Measurements from ENCODE around the gene MSI2. TPM values are rescaled to one million over a fixed set of nuclear protein-coding genes. Genes with fewer than 3 reads are reported as not detected.

MSI2 gene
- total RNA-seq, 2 donors from 2014 or later = 88.3 to 114 TPM

DNA sequence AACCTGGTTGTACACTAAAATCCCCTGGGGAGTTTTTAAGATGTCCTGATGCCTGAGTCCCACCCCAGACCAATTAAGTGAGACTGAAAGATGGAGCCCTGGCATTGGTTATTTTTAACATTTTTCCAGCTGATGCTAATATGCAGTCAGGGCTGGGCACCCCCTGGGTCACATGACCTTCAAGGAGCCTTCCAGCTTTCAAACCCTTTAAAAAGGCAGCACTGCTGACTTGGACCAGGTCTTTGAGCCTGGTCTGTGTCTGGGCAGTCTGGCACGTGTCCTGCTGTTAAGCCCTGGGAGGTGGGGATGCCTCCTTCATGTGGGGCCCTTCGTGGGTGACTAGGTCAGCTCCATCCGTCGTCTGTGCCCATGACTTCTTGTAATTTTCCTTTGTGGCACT lies 286.2 kb downstream of the MSI2 start:
- peaks cover 2% of the 10 kb centered on the region for H3K9me3 Mint-ChIP-seq
- 90 to 91% methylated on average over 4 of the region's 4 CpGs for WGBS, 2 experiments (ENCODE audit: insufficient coverage in 1 of 2, insufficient read length in 1 of 2)
- H3K27me3 Mint-ChIP-seq (ENCODE audit: insufficient read depth) = peaks cover 14% of the 10 kb centered on the region

DNA sequence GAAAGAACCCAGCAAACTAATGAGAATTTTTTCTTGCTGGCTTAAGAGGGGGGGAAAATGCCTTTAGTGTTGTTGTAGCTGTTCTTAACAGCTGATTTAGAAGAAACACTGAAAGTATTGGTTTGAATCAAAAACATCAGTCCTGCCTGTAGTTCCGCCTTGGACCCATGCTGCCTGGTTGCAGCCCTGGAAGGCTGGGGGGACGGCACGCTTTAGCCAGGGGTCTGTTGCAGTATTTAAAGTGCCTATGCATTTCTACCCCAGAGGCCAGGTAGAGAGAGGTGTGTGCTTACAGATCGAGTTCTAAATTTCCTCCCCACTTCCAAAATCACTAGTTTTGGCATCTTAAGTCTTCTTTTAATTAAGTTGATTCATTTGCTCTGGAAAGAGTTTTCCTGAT lies 286.9 kb downstream of the MSI2 start:
- Mint-ChIP-seq H3K9me3 (peaks cover 2% of the 10 kb centered on the region), H3K27me3 (ENCODE audit: insufficient read depth) (peaks cover 7% of the 10 kb centered on the region), H3K4me1 (peaks cover 65% of the 10 kb centered on the region), H3K27ac (no peak overlapping the region), H3K36me3 (ENCODE audit: low read depth) (no peaks in the 10 kb centered on the region), H3K4me3 (no peak overlapping the region)
- no peak overlapping the region for H3K9ac ChIP-seq (ENCODE audit: extremely low read depth, low read length, poor library complexity, severe bottlenecking)
- H3K4me3 ChIP-seq (ENCODE audit: low read length) = no peak overlapping the region
- no peak overlapping the region for H3K27ac ChIP-seq (ENCODE audit: low read depth, low read length)
- H3K36me3 ChIP-seq (ENCODE audit: control insufficient read depth, insufficient read depth, low read length) = no peaks in the 10 kb centered on the region
- H3K27me3 ChIP-seq (ENCODE audit: control insufficient read depth, insufficient read depth, low read length, poor library complexity, severe bottlenecking) = peaks cover 9% of the 10 kb centered on the region
- DNase-seq = no peak
- 80 to 93% methylated on average over 1 to 3 of the region's 4 CpGs for WGBS, 2 experiments (ENCODE audit: insufficient coverage in 1 of 2, insufficient read length in 1 of 2)
- no peaks in the 10 kb centered on the region for H3K9me3 ChIP-seq (ENCODE audit: control insufficient read depth, low read length)
- TF ChIP-seq, protein P1, sequence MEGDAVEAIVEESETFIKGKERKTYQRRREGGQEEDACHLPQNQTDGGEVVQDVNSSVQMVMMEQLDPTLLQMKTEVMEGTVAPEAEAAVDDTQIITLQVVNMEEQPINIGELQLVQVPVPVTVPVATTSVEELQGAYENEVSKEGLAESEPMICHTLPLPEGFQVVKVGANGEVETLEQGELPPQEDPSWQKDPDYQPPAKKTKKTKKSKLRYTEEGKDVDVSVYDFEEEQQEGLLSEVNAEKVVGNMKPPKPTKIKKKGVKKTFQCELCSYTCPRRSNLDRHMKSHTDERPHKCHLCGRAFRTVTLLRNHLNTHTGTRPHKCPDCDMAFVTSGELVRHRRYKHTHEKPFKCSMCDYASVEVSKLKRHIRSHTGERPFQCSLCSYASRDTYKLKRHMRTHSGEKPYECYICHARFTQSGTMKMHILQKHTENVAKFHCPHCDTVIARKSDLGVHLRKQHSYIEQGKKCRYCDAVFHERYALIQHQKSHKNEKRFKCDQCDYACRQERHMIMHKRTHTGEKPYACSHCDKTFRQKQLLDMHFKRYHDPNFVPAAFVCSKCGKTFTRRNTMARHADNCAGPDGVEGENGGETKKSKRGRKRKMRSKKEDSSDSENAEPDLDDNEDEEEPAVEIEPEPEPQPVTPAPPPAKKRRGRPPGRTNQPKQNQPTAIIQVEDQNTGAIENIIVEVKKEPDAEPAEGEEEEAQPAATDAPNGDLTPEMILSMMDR (conservative IDR thresholded peaks at IDR 0.05) = no peak
- H3K4me1 ChIP-seq (ENCODE audit: control insufficient read depth, insufficient read depth, low read length) = peaks cover 27% of the 10 kb centered on the region

More for the DNA sequence above, 286.2 kb downstream of the MSI2 start:
- no peak overlapping the region for H3K9ac ChIP-seq (ENCODE audit: extremely low read depth, low read length, poor library complexity, severe bottlenecking)
- TF ChIP-seq, protein P1 (conservative IDR thresholded peaks at IDR 0.05) = no peak
- H3K36me3 Mint-ChIP-seq (ENCODE audit: low read depth) = no peaks in the 10 kb centered on the region
- no peak overlapping the region for H3K4me3 ChIP-seq (ENCODE audit: low read length)
- H3K4me3 Mint-ChIP-seq = no peak overlapping the region
- H3K4me1 Mint-ChIP-seq = peaks cover 65% of the 10 kb centered on the region
- peaks cover 30% of the 10 kb centered on the region for H3K4me1 ChIP-seq (ENCODE audit: control insufficient read depth, insufficient read depth, low read length)
- DNase-seq = no peak
- peaks cover 16% of the 10 kb centered on the region for H3K27me3 ChIP-seq (ENCODE audit: control insufficient read depth, insufficient read depth, low read length, poor library complexity, severe bottlenecking)
- no peak overlapping the region for H3K27ac Mint-ChIP-seq
- H3K27ac ChIP-seq (ENCODE audit: low read depth, low read length) = no peak overlapping the region
- no peaks in the 10 kb centered on the region for H3K9me3 ChIP-seq (ENCODE audit: control insufficient read depth, low read length)
- no peaks in the 10 kb centered on the region for H3K36me3 ChIP-seq (ENCODE audit: control insufficient read depth, insufficient read depth, low read length)

DNA sequence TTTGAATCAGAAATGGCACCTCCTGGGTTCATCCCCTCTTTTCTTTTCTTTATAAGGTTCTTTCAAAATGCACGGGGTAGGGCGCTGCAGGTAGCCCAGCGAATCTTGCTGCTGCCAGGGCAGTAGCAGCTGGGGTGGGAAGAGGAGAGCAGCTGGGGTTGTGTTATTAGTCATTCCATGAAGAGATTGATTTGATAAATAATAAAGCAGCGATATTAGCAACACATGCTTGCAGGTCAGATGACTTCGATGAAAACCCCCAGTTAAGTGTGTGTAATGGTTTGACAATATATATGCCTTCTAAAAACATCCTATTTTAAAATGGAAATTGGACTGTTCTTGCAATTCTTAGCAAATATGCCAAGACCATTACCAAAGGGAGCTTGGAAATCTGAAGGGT lies 288.1 kb downstream of the MSI2 start:
- Histone ChIP-seq H3K27me3 (ENCODE audit: control insufficient read depth, insufficient read depth, low read length, poor library complexity, severe bottlenecking) (no peaks in the 10 kb centered on the region), H3K36me3 (ENCODE audit: control insufficient read depth, insufficient read depth, low read length) (no peaks in the 10 kb centered on the region), H3K9me3 (ENCODE audit: control insufficient read depth, low read length) (no peaks in the 10 kb centered on the region), H3K4me3 (ENCODE audit: low read length) (no peak overlapping the region), H3K4me1 (ENCODE audit: control insufficient read depth, insufficient read depth, low read length) (peaks cover 24% of the 10 kb centered on the region), H3K27ac (ENCODE audit: low read depth, low read length) (peak overlapping the region; percentile 77), H3K9ac (ENCODE audit: extremely low read depth, low read length, poor library complexity, severe bottlenecking) (no peak overlapping the region)
- Mint-ChIP-seq H3K27me3 (ENCODE audit: insufficient read depth) (peaks cover 2% of the 10 kb centered on the region), H3K4me3 (no peak overlapping the region), H3K36me3 (ENCODE audit: low read depth) (no peaks in the 10 kb centered on the region), H3K9me3 (peaks cover 2% of the 10 kb centered on the region), H3K4me1 (peaks cover 67% of the 10 kb centered on the region), H3K27ac (no peak overlapping the region)
- 81 to 100% methylated on average over 2 to 5 of the region's 5 CpGs for WGBS, 2 experiments (ENCODE audit: insufficient coverage in 1 of 2, insufficient read length in 1 of 2)
- DNase-seq = no peak
- TF ChIP-seq, protein P1 (conservative IDR thresholded peaks at IDR 0.05) = no peak

Measured in endodermal cell (in vitro differentiated cells).